PFSK-1 (cell line): ENCODE data around the gene TCEAL1.

Source experiments
- FOXP2 ChIP-seq: optimal IDR thresholded peaks from 2 replicates; pipeline ENCODE3; 2011; ENCODE audit warnings: borderline replicate concordance, control low read depth, inconsistent platforms; ENCODE audit not compliant: insufficient read depth; ENCODE audit errors: extremely low read length, extremely low read depth
- POLR2AphosphoS5 ChIP-seq: IDR thresholded peaks from 2 replicates; pipeline ENCODE4 v1.6.1; 2012; ENCODE audit warnings: low read depth, mild to moderate bottlenecking, control low read depth, low read length, moderate library complexity
- REST ChIP-seq, 2 experiments: IDR thresholded peaks; 2 replicates each; pipeline versions ENCODE4 v1.6.1 to v1.8.0; 2011 to 2012; ENCODE audit warnings: low read depth in 2 of 2, low read length in 2 of 2, control low read depth in 1 of 2, inconsistent platforms in 1 of 2, mild to moderate bottlenecking in 1 of 2, moderate library complexity in 1 of 2; ENCODE audit not compliant: insufficient read depth in 1 of 2
- SIN3A ChIP-seq: IDR thresholded peaks from 2 replicates; pipeline ENCODE4 v1.6.1; 2012; ENCODE audit warnings: mild to moderate bottlenecking, low read length, moderate library complexity, borderline replicate concordance; ENCODE audit not compliant: insufficient read depth
- TAF1 ChIP-seq: IDR thresholded peaks from 2 replicates; pipeline ENCODE4 v1.6.1; 2012; ENCODE audit warnings: low read length, control low read depth, borderline replicate concordance; ENCODE audit not compliant: insufficient read depth

GRCh38 chrX:103585411-103586313 is 43.1 kb upstream of the TCEAL1 start, which contains the start of gene TCEAL4:
- TF ChIP-seq REST (IDR thresholded peaks at IDR 0.05; ENCODE audit: insufficient read depth in 1 of 2, low read depth in 2 of 2, low read length in 2 of 2) (no peak), POLR2AphosphoS5 (no peak), TAF1 (no peak), FOXP2 (no peak), SIN3A (no peak)
